GM18520 (cell line): ENCODE measurements around the gene IGFN1.

ENCODE experiments used
- ATAC-seq: cut with Tn5 transposase; IDR thresholded peaks from one replicate; pipeline ENCODE4 v1.9.1; 2021; ENCODE audit not compliant: unreplicated experiment

Gene IGFN1

GRCh38 chr1:201184307-201185122 is 6.1 kb upstream of the IGFN1 start:
- no peak for ATAC-seq

GRCh38 chr1:201185123-201185453 is 5.5 kb upstream of the IGFN1 start:
- no peak for ATAC-seq

GRCh38 chr1:201185527-201186128 is 5.0 kb upstream of the IGFN1 start:
- ATAC-seq = no peak

- no peak for ATAC-seq
Observed at GRCh38 chr1:201186192-201186591, 4.4 kb upstream of the IGFN1 start.

- ATAC-seq = no peak
Observed at GRCh38 chr1:201189085-201189484, 1.5 kb upstream of the IGFN1 start.

GRCh38 chr1:201190005-201190404 is 619 bp upstream of the IGFN1 start:
- ATAC-seq = no peak

GRCh38 chr1:201191653-201192260 is 1.1 kb downstream of the IGFN1 start:
- ATAC-seq = no peak

GRCh38 chr1:201192261-201192788 is 1.7 kb downstream of the IGFN1 start:
- ATAC-seq = no peak

- no peak for ATAC-seq
Observed at GRCh38 chr1:201194046-201194445, 3.4 kb downstream of the IGFN1 start.

GRCh38 chr1:201198598-201198997 is 8.0 kb downstream of the IGFN1 start:
- ATAC-seq = no peak

- ATAC-seq = no peak
Observed at GRCh38 chr1:201205036-201205435, 14.4 kb downstream of the IGFN1 start.

- no peak for ATAC-seq
Observed at GRCh38 chr1:201206176-201206575, 15.6 kb downstream of the IGFN1 start.

GRCh38 chr1:201207046-201207445 is 16.4 kb downstream of the IGFN1 start:
- ATAC-seq = no peak

- no peak for ATAC-seq
Observed at GRCh38 chr1:201208236-201208635, 17.6 kb downstream of the IGFN1 start.

- ATAC-seq = no peak
Observed at GRCh38 chr1:201212056-201212455, 21.4 kb downstream of the IGFN1 start.

GRCh38 chr1:201212461-201213055 is 21.9 kb downstream of the IGFN1 start:
- no peak for ATAC-seq

- ATAC-seq = no peak
Observed at GRCh38 chr1:201213106-201213770, 22.6 kb downstream of the IGFN1 start.

- ATAC-seq = no peak
Observed at GRCh38 chr1:201213926-201214325, 23.3 kb downstream of the IGFN1 start.

- no peak for ATAC-seq
Observed at GRCh38 chr1:201214461-201214860, 23.8 kb downstream of the IGFN1 start.

- no peak for ATAC-seq
Observed at GRCh38 chr1:201214886-201215285, 24.3 kb downstream of the IGFN1 start.
